OCI-LY3 (cell line): Measurements from ENCODE around the gene TRPC4AP.

ENCODE experiments used
- H2AFZ ChIP-seq: fragments of 200-600, 300-600 bp; shearing (Covaris generic); 2 replicates; pipeline ENCODE4 v1.6.0; 2014; ENCODE audit warnings: antibody characterized with exemption, low read depth, low read length
- H3K27ac ChIP-seq: fragments of 200-600, 300-600 bp; sonication (generic); 2 replicates; pipeline ENCODE4 v1.5.1; 2014; ENCODE audit warnings: mild to moderate bottlenecking, low read length, moderate library complexity, mixed read lengths
- H3K27me3 ChIP-seq: fragments of 200-600, 300-600 bp; sonication (generic); 2 replicates; pipeline ENCODE4 v1.6.1; 2014; ENCODE audit warnings: low read depth, low read length, mixed read lengths
- H3K36me3 ChIP-seq: fragments of 200-600, 300-600 bp; sonication (generic); replicated peaks from 2 replicates; pipeline ENCODE3; 2014; ENCODE audit warnings: low read depth, low read length, mixed read lengths
- H3K4me1 ChIP-seq: fragments of 300-600, 200-600 bp; sonication (generic); 2 replicates; pipeline ENCODE4 v1.6.1; 2014; ENCODE audit warnings: low read length, mixed read lengths
- H3K4me2 ChIP-seq: fragments of 200-600, 300-600 bp; sonication (generic); 2 replicates; pipeline ENCODE4 v1.6.1; 2014; ENCODE audit warnings: low read length, mixed read lengths
- H3K4me3 ChIP-seq: fragments of 300-600, 200-600 bp; sonication (generic); 2 replicates; pipeline ENCODE4 v1.5.1; 2014; ENCODE audit warnings: antibody characterized with exemption, mild to moderate bottlenecking, low read length, moderate library complexity
- H3K79me2 ChIP-seq: fragments of 300-600, 200-600 bp; shearing (Covaris generic); 2 replicates; pipeline ENCODE4 v1.6.1; 2014; ENCODE audit warnings: mild to moderate bottlenecking, low read length, mixed read lengths
- H3K9ac ChIP-seq: fragments of 300-600, 200-600 bp; shearing (Covaris generic); 2 replicates; pipeline ENCODE4 v1.6.0; 2014; ENCODE audit warnings: mild to moderate bottlenecking, low read length, moderate library complexity
- H3K9me3 ChIP-seq: fragments of 200-600, 300-600 bp; shearing (Covaris generic); 2 replicates; pipeline ENCODE4 v1.6.1; 2014; ENCODE audit warnings: low read length, mixed read lengths; ENCODE audit not compliant: insufficient read depth
- H4K20me1 ChIP-seq: fragments of 200-600, 300-600 bp; sonication (generic); 2 replicates; pipeline ENCODE4 v1.6.1; 2016; ENCODE audit warnings: low read length, mixed read lengths; ENCODE audit not compliant: insufficient read depth
- EZH2phosphoT487 ChIP-seq: fragments of 200-600 bp; shearing (Covaris generic); IDR thresholded peaks from 2 replicates; pipeline ENCODE4 v1.6.1; 2018; ENCODE audit warnings: antibody characterized with exemption, mixed run types, low read depth
- TF ChIP-seq, protein P1 (sequence below): fragments of 200-600, 300-600 bp; sonication (generic); IDR thresholded peaks from 2 replicates; pipeline ENCODE4 v1.5.1; 2014; ENCODE audit warnings: antibody characterized with exemption, low read length, low read depth

The TRPC4AP gene

DNA sequence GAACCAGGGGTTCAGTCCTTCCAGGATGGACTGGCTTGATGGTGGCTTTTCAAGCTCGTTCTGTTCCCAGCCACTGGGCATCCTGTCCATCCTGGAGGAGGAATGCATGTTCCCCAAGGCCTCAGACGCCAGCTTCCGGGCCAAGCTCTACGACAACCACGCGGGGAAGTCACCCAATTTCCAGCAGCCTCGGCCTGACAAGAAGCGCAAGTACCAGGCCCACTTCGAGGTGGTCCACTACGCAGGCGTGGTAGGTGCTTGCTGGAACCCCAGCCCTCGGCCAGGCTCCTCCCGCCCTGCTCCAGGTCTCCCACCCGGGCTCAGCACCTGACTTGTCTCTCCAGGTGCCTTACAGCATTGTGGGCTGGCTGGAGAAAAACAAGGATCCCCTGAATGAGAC is 102.9 kb downstream of the TRPC4AP start:
- H3K9ac ChIP-seq: no peak overlapping the region
- no peaks in the 10 kb centered on the region for H4K20me1 ChIP-seq

GRCh38 chr20:34989118-34989517 is 103.5 kb downstream of the TRPC4AP start:
- TF ChIP-seq, protein P1, sequence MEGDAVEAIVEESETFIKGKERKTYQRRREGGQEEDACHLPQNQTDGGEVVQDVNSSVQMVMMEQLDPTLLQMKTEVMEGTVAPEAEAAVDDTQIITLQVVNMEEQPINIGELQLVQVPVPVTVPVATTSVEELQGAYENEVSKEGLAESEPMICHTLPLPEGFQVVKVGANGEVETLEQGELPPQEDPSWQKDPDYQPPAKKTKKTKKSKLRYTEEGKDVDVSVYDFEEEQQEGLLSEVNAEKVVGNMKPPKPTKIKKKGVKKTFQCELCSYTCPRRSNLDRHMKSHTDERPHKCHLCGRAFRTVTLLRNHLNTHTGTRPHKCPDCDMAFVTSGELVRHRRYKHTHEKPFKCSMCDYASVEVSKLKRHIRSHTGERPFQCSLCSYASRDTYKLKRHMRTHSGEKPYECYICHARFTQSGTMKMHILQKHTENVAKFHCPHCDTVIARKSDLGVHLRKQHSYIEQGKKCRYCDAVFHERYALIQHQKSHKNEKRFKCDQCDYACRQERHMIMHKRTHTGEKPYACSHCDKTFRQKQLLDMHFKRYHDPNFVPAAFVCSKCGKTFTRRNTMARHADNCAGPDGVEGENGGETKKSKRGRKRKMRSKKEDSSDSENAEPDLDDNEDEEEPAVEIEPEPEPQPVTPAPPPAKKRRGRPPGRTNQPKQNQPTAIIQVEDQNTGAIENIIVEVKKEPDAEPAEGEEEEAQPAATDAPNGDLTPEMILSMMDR: no peak
- TF ChIP-seq EZH2phosphoT487: no peak

More for the DNA sequence above, 102.9 kb downstream of the TRPC4AP start:
- H3K4me3 ChIP-seq: no peak overlapping the region
- H3K27me3 ChIP-seq: no peaks in the 10 kb centered on the region
- H3K4me2 ChIP-seq: no peak overlapping the region
- H3K9me3 ChIP-seq: no peaks in the 10 kb centered on the region
- H3K79me2 ChIP-seq: no peaks in the 10 kb centered on the region
- H3K27ac ChIP-seq: no peak overlapping the region
- TF ChIP-seq, protein P1: no peak
- no peak for TF ChIP-seq EZH2phosphoT487
- H2AFZ ChIP-seq: no peak overlapping the region
- peaks cover 13% of the 10 kb centered on the region for H3K36me3 ChIP-seq
- no peaks in the 10 kb centered on the region for H3K4me1 ChIP-seq

DNA sequence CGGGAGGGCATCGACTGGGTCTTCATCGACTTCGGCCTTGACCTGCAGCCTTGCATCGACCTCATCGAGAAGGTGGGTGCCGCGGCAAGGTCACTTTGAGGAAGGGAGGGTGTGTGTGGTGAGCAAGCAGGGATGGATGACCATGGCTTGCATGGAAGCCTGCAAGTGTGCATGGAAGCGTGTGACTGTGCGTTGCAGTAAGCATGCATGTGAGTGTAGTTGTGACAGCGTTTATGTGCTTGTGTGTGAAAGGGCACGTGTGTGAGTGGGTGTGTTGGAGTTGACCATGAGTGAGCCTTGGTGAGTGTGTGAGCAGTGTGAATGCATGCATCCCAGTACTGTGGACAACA is 104.4 kb downstream of the TRPC4AP start:
- TF ChIP-seq, protein P1: no peak
- no peak for TF ChIP-seq EZH2phosphoT487
- Histone ChIP-seq H3K27me3 (peaks cover 4% of the 10 kb centered on the region; the same call in 1 of the 2 replicates), H3K4me2 (no peak overlapping the region)

More at GRCh38 chr20:34989118-34989517, 103.5 kb downstream of the TRPC4AP start:
- no peaks in the 10 kb centered on the region for H3K4me1 ChIP-seq
- no peaks in the 10 kb centered on the region for H3K9me3 ChIP-seq
- peaks cover 13% of the 10 kb centered on the region for H3K36me3 ChIP-seq
- H3K9ac ChIP-seq: no peak overlapping the region
- no peaks in the 10 kb centered on the region for H4K20me1 ChIP-seq
- no peak overlapping the region for H2AFZ ChIP-seq
- H3K27me3 ChIP-seq: peaks cover 2% of the 10 kb centered on the region; the same call in 1 of the 2 replicates
- H3K27ac ChIP-seq: no peak overlapping the region
- H3K79me2 ChIP-seq: no peaks in the 10 kb centered on the region
- H3K4me3 ChIP-seq: no peak overlapping the region
- no peak overlapping the region for H3K4me2 ChIP-seq

DNA sequence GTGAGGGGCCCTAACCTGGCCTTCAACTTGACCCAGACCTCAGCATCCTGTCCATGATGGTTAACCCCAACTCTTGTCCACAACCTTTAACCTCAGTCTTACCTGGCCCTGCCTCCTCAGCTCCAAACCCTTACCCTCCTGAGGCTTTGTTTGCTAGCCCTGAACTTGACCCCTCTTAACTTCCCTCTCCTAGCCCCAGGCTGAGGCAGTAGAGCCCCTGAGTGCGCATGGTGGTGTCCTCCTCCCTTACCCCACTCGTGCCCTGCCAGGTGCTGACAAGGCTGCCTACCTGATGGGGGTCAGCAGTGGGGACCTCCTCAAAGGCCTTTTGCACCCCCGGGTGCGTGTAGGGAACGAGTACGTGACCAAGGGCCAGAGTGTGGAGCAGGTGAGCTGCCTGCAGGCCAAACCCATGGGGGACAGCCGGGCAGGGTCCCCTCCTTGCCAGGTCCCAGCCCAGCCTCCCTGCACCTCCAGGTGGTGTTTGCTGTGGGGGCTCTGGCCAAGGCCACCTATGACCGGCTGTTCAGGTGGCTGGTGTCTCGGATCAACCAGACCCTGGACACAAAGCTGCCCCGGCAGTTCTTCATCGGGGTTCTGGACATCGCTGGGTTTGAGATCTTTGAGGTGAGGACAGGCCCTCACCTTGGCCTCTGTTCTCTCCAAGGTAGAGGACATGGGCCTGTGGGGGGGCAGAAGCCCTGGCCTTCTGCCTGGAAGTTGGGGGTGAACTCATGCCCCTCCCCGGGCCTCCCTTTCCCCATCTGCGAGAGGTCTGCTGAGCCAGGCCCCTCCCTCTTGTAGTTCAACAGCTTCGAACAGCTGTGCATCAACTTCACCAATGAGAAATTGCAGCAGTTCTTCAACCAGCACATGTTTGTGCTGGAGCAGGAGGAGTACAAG is 105.1 kb downstream of the TRPC4AP start:
- H3K4me3 ChIP-seq: no peak overlapping the region
- no peak overlapping the region for H3K27ac ChIP-seq
- H3K27me3 ChIP-seq: peaks cover 4% of the 10 kb centered on the region; the same call in 1 of the 2 replicates
- H3K79me2 ChIP-seq: no peaks in the 10 kb centered on the region
- H3K4me2 ChIP-seq: no peak overlapping the region
- H3K4me1 ChIP-seq: no peaks in the 10 kb centered on the region
- H2AFZ ChIP-seq: no peak overlapping the region
- H3K9me3 ChIP-seq: no peaks in the 10 kb centered on the region
- H4K20me1 ChIP-seq: no peaks in the 10 kb centered on the region
- peaks cover 2% of the 10 kb centered on the region for H3K36me3 ChIP-seq
- H3K9ac ChIP-seq: no peak overlapping the region
- no peak for TF ChIP-seq EZH2phosphoT487
- TF ChIP-seq, protein P1: no peak

More for the DNA sequence above, 104.4 kb downstream of the TRPC4AP start:
- Histone ChIP-seq H3K27ac (no peak overlapping the region), H3K36me3 (peaks cover 6% of the 10 kb centered on the region), H3K4me3 (no peak overlapping the region), H3K79me2 (no peaks in the 10 kb centered on the region), H3K4me1 (no peaks in the 10 kb centered on the region), H3K9ac (no peak overlapping the region), H4K20me1 (no peaks in the 10 kb centered on the region), H2AFZ (no peak overlapping the region), H3K9me3 (no peaks in the 10 kb centered on the region)
